Measurements from ENCODE around the gene TRIM27.
A peak's percentile ranks its signal among the peaks of the same experiment; 100 is the strongest.
"Not testable (repeated sequence)": the region's sequence is repeated elsewhere in the genome, so short reads cannot be mapped to it uniquely, and the experiment has no call there.

Gene TRIM27

DNA sequence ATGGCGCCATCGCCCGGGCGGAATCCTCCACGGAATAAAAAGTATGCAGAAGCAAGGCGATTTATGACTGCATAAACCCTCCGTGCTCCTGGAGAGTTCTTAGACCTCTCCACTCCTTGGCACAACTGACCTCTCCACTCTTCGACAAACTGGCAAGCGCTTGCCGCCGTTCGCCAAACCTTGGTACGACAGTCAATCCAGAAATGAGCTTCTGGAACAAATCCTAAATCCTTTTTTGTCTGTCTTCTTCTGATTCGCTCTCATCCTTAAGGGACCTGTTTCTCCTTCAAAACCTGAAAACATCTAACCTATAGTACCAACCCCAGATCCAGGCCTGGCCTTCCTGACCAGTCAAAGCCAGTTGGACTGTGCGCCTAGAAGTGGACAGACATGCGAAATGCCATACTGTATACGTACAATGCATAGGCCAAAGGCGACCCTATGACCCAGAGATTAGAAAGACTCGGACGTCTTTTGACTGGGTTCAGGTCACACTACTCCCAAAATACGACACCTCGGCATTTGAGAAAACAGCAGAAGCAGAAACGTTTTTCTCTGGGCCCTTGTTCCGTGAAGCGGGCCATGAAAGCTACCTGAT, 59.4 kb downstream of the TRIM27 start:
- no peak for DNase-seq (ENCODE audit: low read depth in 2 of 2)

DNA sequence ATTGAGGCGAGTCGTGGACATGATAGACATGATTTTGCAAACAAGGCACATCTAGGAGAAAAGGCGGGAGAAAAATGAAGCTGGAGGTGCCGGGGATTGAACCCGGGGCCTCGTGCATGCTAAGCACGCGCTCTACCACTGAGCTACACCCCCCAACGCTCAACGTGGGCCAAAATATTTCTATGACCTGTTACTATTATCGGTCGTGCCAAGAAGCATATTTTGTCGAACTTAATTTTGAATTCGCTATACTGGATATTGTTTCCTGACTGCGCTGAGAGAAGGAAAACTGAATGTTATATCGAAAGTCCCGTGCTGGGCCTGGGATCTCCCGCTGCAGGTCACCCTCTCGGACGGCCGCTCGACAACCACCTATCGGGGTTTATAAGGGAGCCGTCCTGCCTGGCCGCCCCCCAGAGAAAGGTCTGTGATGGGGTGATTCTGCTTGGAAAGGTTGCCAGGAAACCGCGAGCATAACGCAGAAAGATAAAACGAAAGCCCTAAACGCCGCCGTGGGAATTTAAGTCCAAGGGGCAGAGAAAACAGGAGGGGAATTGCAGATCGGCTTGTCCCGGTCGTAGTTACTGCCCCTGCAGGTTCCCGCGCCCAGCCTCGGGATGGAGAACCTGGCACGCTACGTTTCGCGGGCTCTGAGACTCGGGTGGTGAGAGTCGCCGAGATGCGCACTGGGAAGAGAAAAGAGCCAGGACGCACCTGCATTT, 60.0 kb downstream of the TRIM27 start:
- DNase-seq (ENCODE audit: low read depth in 2 of 2), result peak; percentile 50 to 68

DNA sequence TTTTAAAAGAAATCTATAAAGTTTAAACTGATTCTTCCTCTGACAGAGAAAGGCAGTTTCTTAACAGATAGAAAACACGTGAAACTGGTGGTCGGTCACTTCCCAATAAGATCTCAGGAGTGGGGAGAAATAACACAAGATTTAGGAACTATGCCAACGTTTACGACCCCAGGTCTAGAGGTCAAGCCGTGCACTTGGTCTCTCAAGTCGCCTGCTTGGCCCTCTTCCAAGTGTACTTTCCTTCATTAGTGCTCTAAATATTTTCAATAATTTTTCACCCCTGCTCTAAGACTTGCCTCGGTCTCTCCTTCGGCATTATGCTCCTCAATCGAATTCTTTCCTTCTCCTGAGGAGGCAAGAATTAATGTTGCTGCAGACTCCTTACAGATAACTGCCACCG, 61.7 kb downstream of the TRIM27 start:
- no peak for DNase-seq (ENCODE audit: low read depth in 2 of 2)

DNA sequence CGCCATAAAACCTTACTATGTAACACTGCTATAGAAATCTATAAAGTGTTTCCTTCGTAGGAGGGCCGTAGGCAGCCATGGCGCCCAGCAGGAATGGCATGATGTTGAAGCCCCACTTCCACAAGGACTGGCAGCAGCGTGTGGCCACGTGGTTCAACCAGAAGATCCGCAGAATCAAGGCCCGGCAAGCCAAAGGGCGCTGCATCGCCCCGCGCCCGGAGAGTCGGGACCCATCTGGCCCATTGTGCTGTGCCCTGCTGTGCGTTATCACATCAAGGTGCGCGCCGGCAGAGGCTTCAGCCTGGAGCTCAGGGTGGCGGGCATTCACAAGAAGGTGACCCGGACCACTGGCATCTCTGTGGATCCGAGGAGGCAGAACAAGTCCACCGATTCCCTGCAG, 62.4 kb downstream of the TRIM27 start:
- DNase-seq (ENCODE audit: low read depth in 2 of 2), result no peak

DNA sequence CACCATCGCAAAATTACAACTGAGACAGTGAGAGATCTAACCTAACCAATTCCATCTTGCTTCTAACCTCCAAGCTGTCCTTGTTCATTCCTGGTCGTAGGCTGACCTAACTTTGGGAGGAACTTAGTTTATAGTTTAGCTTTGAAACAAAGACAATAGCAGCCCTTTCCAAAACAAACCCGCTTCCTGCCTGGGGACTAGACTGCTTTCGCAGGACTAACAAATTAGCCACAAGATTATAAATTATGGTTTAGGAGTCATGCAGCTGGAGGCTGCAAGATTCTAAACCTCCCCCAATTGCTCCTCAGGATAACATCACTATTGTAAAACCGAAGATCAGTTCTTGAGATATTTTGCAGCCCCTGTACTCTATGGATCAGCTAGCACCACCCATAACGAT, 63.2 kb downstream of the TRIM27 start:
- no peak for DNase-seq (ENCODE audit: low read depth in 2 of 2)

DNA sequence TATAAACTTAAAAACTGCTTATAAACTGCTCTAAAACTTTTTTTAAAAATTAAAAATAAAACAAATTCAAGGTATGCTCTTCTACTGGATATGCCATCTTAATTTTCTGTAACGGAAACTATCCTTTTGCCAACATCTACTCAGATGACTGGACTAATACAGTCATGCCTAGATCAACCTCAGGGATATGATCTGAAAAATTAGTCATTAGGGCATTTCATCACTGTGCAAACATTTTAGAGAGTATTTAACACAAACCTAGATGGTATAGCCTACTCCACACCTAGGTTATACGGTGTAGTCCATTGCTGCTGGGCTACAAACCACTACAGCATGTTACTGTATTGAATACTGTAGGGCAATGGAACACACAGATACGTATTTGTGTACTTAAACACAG, 64.8 kb downstream of the TRIM27 start:
- no peak for DNase-seq (ENCODE audit: low read depth in 2 of 2)

DNA sequence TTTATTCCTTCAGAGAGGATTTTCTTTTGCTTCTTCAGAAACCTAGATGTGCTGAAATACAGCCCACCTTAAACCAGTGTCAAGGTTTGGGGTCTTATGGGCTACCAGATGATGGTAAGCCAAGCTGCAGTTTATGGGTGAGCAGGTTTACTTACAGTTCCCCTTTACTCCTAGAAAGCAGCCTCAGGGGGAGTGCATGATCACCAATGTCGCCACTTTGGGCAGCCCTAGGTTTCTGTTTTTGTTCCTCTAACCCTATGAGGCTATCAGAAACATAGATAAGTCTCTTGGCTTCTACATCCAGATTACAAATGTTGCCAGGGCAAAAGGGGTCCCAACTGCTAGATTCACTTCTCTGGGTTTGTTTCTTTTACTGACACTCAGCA, 67.2 kb downstream of the TRIM27 start:
- DNase-seq (ENCODE audit: low read depth in 2 of 2), result no peak

DNA sequence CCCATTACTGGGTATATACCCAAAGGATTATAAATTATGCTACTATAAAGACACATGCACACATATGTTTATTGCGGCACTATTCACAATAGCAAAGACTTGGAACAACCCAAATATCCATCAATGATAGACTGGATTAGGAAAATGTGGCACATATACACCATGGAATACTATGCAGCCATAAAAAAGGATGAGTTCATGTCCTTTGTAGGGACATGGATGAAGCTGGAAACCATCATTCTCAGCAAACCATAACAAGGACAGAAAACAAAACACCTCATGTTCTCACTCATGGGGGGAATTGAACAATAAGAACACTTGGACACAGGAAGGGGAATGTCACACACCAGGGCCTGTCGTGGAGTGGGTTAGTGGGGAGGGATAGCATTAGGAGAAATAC, 69.4 kb downstream of the TRIM27 start:
- DNase-seq (ENCODE audit: low read depth in 2 of 2), result not testable (repeated sequence)
